GM12878 (cell line): ENCODE results near the gene PDPN. TPM values are rescaled to one million over a fixed set of nuclear protein-coding genes. Genes with fewer than 3 reads are reported as not detected.

Experiments
- ATAC-seq: fragments of 200-7000 bp; cut with Tn5 transposase; 3 replicates; pipeline ENCODE4 v1.9.1; 2020; ENCODE audit warnings: mild to moderate bottlenecking, moderate library complexity
- BruUV-seq: library from RNA; stranded (reverse); fragments of 400-500 nt; replicated peaks from 2 replicates; lab custom pipeline; 2021; lab: Mats Ljungman, UMichigan
- CTCF ChIA-PET: fragments of 300-600 bp; sonication (Branson Sonifier 250); formaldehyde crosslinking; extraction: SDS; loops from one replicate; lab custom pipeline; 2021; ENCODE audit warnings: inconsistent platforms; lab: Yijun Ruan, JAX
- POLR2A ChIA-PET: fragments of 350-600 bp; formaldehyde crosslinking; extraction: SDS; loops from one replicate; lab custom pipeline; 2021; ENCODE audit warnings: inconsistent platforms; lab: Charles Lee
- RAD21 ChIA-PET: fragments of 300-600 bp; sonication (Branson Sonifier 250); formaldehyde crosslinking; loops from one replicate; lab custom pipeline; 2023; ENCODE audit warnings: antibody characterized with exemption; ENCODE audit not compliant: unreplicated experiment; lab: Charles Lee
- SMC1A ChIA-PET: fragments of 300-600 bp; sonication (Branson Sonifier 250); formaldehyde crosslinking; loops from one replicate; lab custom pipeline; 2023; ENCODE audit not compliant: unreplicated experiment, uncharacterized antibody; lab: Charles Lee
- DNase-seq: peaks from one replicate; pipeline ENCODE4 v3.0.0-alpha.2; 2011; ENCODE audit warnings: low read depth, low spot score
- FAIRE-seq: peaks from 3 replicates; lab custom pipeline; 2011; peaks lifted over from hg19 to GRCh38; lab: Jason Lieb, UNC
- H2AFZ ChIP-seq: 2 replicates; pipeline ENCODE4 v1.6.0; 2011; ENCODE audit warnings: low read depth, low read length, control low read depth; ENCODE audit not compliant: control insufficient read depth
- H3K27ac ChIP-seq: 2 replicates; pipeline ENCODE4 v1.5.1; 2011; ENCODE audit warnings: control low read depth; ENCODE audit not compliant: control insufficient read depth, insufficient read depth
- H3K27me3 ChIP-seq, 2 experiments: replicated peaks in 1 of 2; 2 replicates each; pipeline versions ENCODE4 v1.6.0 to v1.6.1; 2011; ENCODE audit warnings: low read length in 1 of 2; ENCODE audit not compliant: control insufficient read depth in 2 of 2, insufficient read depth in 2 of 2
- H3K36me3 ChIP-seq, 2 experiments: 2 replicates each; pipeline ENCODE4 v1.5.1; 2011; ENCODE audit warnings: low read length in 1 of 2; ENCODE audit not compliant: control insufficient read depth in 2 of 2, insufficient read depth in 2 of 2
- H3K4me1 ChIP-seq: 2 replicates; pipeline ENCODE4 v1.6.1; 2011; ENCODE audit warnings: mild to moderate bottlenecking, low read length, moderate library complexity, mixed read lengths; ENCODE audit not compliant: control insufficient read depth, insufficient read depth
- H3K4me2 ChIP-seq: 2 replicates; pipeline ENCODE4 v1.6.0; 2011; ENCODE audit warnings: control low read depth; ENCODE audit not compliant: control insufficient read depth, insufficient read depth
- H3K4me3 ChIP-seq: fragments of 200-600 bp; sonication (generic); 2 replicates; pipeline ENCODE4 v1.5.1; 2016
- H3K79me2 ChIP-seq: 2 replicates; pipeline ENCODE4 v1.6.0; 2011; ENCODE audit warnings: low read length; ENCODE audit not compliant: control insufficient read depth, insufficient read depth
- H3K9ac ChIP-seq: 2 replicates; pipeline ENCODE4 v1.8.0; 2011; ENCODE audit warnings: low read length, control low read depth, mixed read lengths; ENCODE audit not compliant: control insufficient read depth, insufficient read depth
- H3K9me3 ChIP-seq: replicated peaks from 3 replicates; pipeline ENCODE4 v1.5.1; 2011; ENCODE audit warnings: mild to moderate bottlenecking, low read length; ENCODE audit not compliant: control insufficient read depth, insufficient read depth
- H4K20me1 ChIP-seq: 2 replicates; pipeline ENCODE4 v1.6.0; 2011; ENCODE audit not compliant: control insufficient read depth, insufficient read depth
- ASH2L ChIP-seq: fragments of 300-600, 200-600 bp; sonication (generic); IDR thresholded peaks from 2 replicates; pipeline ENCODE4 v1.6.1; 2017; ENCODE audit warnings: low read depth, mild to moderate bottlenecking, borderline replicate concordance
- ATF2 ChIP-seq: IDR thresholded peaks from 2 replicates; pipeline ENCODE4 v1.6.1; 2012; ENCODE audit warnings: low read length, inconsistent platforms
- ETV6 ChIP-seq, 2 experiments: fragments of 450-650 bp in 1 of 2; IDR thresholded peaks in 1 of 2; conservative IDR thresholded peaks in 1 of 2; 2 replicates each; pipeline ENCODE4 v1.6.1; 2014; ENCODE audit warnings: antibody characterized with exemption in 1 of 2, borderline replicate concordance in 1 of 2, low read depth in 1 of 2, mild to moderate bottlenecking in 1 of 2, moderate library complexity in 1 of 2
- GATAD2B ChIP-seq: fragments of 450-650 bp; conservative IDR thresholded peaks from 2 replicates; pipeline ENCODE4 v1.6.1; 2017; ENCODE audit warnings: low read depth, mild to moderate bottlenecking, moderate library complexity
- HDAC2 ChIP-seq: fragments of 200-600 bp; sonication (generic); IDR thresholded peaks from 2 replicates; pipeline ENCODE4 v1.6.1; 2017
- MTA2 ChIP-seq: fragments of 450-650 bp; IDR thresholded peaks from 2 replicates; pipeline ENCODE4 v1.6.1; 2016; ENCODE audit warnings: low read depth, mild to moderate bottlenecking, moderate library complexity
- PAX8 ChIP-seq: fragments of 450-650 bp; IDR thresholded peaks from 2 replicates; pipeline ENCODE4 v1.6.1; 2017; ENCODE audit warnings: mild to moderate bottlenecking, moderate library complexity
- RCOR1 ChIP-seq: conservative IDR thresholded peaks from 2 replicates; pipeline ENCODE4 v1.6.1; 2012; ENCODE audit warnings: low read depth, low read length, improper control_type of control experiment
- SIX5 ChIP-seq: IDR thresholded peaks from 2 replicates; pipeline ENCODE4 v1.6.1; 2011; ENCODE audit warnings: mild to moderate bottlenecking, low read depth, low read length, moderate library complexity; ENCODE audit not compliant: severe bottlenecking
- SREBF1 ChIP-seq: IDR thresholded peaks from 2 replicates; pipeline ENCODE4 v1.6.1; 2012; ENCODE audit warnings: mild to moderate bottlenecking, low read length
- STAT1 ChIP-seq: fragments of 450-650 bp; conservative IDR thresholded peaks from 2 replicates; pipeline ENCODE4 v1.6.1; 2014; ENCODE audit warnings: antibody characterized with exemption, mild to moderate bottlenecking
- SUPT20H ChIP-seq: IDR thresholded peaks from 2 replicates; pipeline ENCODE4 v1.6.1; 2011; ENCODE audit warnings: low read depth, mild to moderate bottlenecking, low read length, moderate library complexity, borderline replicate concordance; ENCODE audit not compliant: control insufficient read depth
- USF1 ChIP-seq: IDR thresholded peaks from 2 replicates; pipeline ENCODE4 v1.6.1; 2011; ENCODE audit warnings: borderline replicate concordance, low read depth, mild to moderate bottlenecking, moderate library complexity, mixed read lengths, low read length; ENCODE audit not compliant: insufficient read depth; ENCODE audit errors: extremely low read length
- USF2 ChIP-seq: IDR thresholded peaks from 2 replicates; pipeline ENCODE4 v1.6.1; 2011; ENCODE audit warnings: low read depth, low read length, improper control_type of control experiment, borderline replicate concordance
- ZBED1 ChIP-seq: IDR thresholded peaks from 2 replicates; pipeline ENCODE4 v1.6.1; 2016; ENCODE audit warnings: borderline replicate concordance
- WGBS: methylation state at CpG from one replicate; pipeline ENCODE4 v1.1.6; 2016; ENCODE audit warnings: low lambda C conversion rate; ENCODE audit not compliant: insufficient replicate concordance, insufficient coverage; ENCODE audit errors: missing lambda C conversion rate; 5-methylcytosine and 5-hydroxymethylcytosine counted together
- in situ Hi-C: fragments of 300-500 bp; cut with MboI; formaldehyde crosslinking; loops from 9 replicates; pipeline ENCODE4 v1.14.3; 2018; ENCODE audit warnings: mixed read lengths
- intact Hi-C: fragments of 100-400 bp; cut with micrococcal nuclease; formaldehyde crosslinking; loops from one replicate; pipeline ENCODE4 v1.14.2; 2022; ENCODE audit not compliant: unreplicated experiment
- polyA plus RNA-seq, 11 experiments: library from polyadenylated mRNA; depleted of rRNA in 4 of 11; unstranded in 6 of 11; stranded (reverse) in 5 of 11; fragments of >200 nt; fragmentation: Nextera tagmentation in 4 of 11; fragmentation: Illumina TruSeq in 1 of 11; extraction: Ambion mirVana in 4 of 11; extraction: Trizol in 1 of 11; gene quantifications; 1 replicate in 1 of 11; 2 replicates in 10 of 11; pipeline versions ENCODE4 v1.2.1 to v1.2.3, GENCODE V29; 2011 to 2016; ENCODE audit warnings: inconsistent platforms in 2 of 11, missing spikeins in 2 of 11, low read depth in 1 of 11
- total RNA-seq, 4 experiments: library from RNA; depleted of rRNA in 3 of 4; stranded (reverse); fragments of >200 nt in 3 of 4; fragmentation: Illumina TruSeq in 1 of 4; extraction: Trizol in 1 of 4; gene quantifications; 2 replicates each; pipeline versions ENCODE4 v1.2.1 to v1.2.3, GENCODE V29; 2013 to 2021
- TF ChIP-seq, protein P1 (sequence below): IDR thresholded peaks from 2 replicates; pipeline ENCODE4 v1.6.1; 2011; ENCODE audit warnings: low read depth, mild to moderate bottlenecking, low read length, moderate library complexity, borderline replicate concordance; ENCODE audit errors: extremely low read depth

Gene PDPN
- total and polyA plus RNA-seq, 10 of the 15 experiments (the other 5 are each of a cell fraction or from before 2014, with no cell fraction given), result 0.21 TPM; not detected in 9

DNA sequence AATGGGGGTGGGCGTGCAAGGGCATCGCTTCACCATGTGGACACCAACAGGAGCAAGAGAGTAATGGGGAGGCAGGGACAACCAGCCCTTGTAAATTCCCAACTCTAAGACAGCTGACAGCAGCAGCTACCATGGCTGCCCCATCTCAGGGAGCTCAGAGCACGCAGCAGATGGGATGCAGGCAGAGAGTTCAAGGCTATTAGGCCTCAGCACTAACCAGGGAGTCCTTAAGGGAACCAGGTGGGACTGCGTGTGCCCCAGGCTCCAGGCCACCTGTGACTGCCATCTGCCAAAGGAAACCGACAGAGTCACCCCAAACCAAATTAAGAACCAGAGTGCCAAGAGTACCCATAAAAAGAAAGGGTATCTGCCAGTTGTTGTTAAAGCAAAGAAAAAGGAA, 82.7 kb downstream of the PDPN start:
- Histone ChIP-seq H3K36me3 (no peaks in the 10 kb centered on the region), H2AFZ (peak overlapping the region; percentile 55), H3K27me3 (no peaks in the 10 kb centered on the region), H3K4me3 (no peak overlapping the region), H3K27ac (no peak overlapping the region), H3K4me1 (peaks cover 23% of the 10 kb centered on the region), H3K9me3 (no peaks in the 10 kb centered on the region), H3K9ac (no peak overlapping the region), H3K79me2 (no peaks in the 10 kb centered on the region), H4K20me1 (no peaks in the 10 kb centered on the region), H3K4me2 (0 out of 2 replicates have a peak overlapping the region, but pooled peaks have one; percentile 4)
- intact Hi-C loops (loop anchor here (5.0 kb wide), 1 partner anchor 36 kb away; the partner anchor contains the start of gene PRDM2), in situ Hi-C loops (loop anchor here (5.0 to 10.0 kb wide), 2 partner anchors 61 to 138 kb away; no protein-coding TSS in a partner anchor)
- DNase-seq (no peak), ATAC-seq (peak; percentile 19; the same call in 2 of the 3 replicates), FAIRE-seq (no peak)
- no TSS peak for BruUV-seq
- 77% methylated on average over 5 of the region's 5 CpGs for WGBS
- CTCF ChIA-PET, result interaction anchor here (0.6 to 5.8 kb wide), 20 partner anchors 9 to 545 kb away, joined by 3 to 88 read pairs (median 5); no protein-coding TSS in a partner anchor
- SMC1A ChIA-PET, result interaction anchor here (0.8 to 9.1 kb wide), 14 partner anchors 21 to 159 kb away, joined by 3 to 121 read pairs (median 4); no protein-coding TSS in a partner anchor
- RAD21 ChIA-PET, result interaction anchor here (1.0 to 5.6 kb wide), 7 partner anchors 47 to 294 kb away, joined by 3 to 50 read pairs (median 6); no protein-coding TSS in a partner anchor
- POLR2A ChIA-PET, result interaction anchor here (1.0 to 1.3 kb wide), 2 partner anchors 60 to 90 kb away, joined by 3 to 8 read pairs; no protein-coding TSS in a partner anchor
- TF ChIP-seq USF1, result no peak
- no peak for TF ChIP-seq MTA2
- TF ChIP-seq ASH2L, result no peak
- no peak for TF ChIP-seq RCOR1
- no peak for TF ChIP-seq PAX8
- no peak for TF ChIP-seq ZBED1
- TF ChIP-seq ETV6 (conservative IDR thresholded peaks at IDR 0.05 in 1 of 2, IDR thresholded peaks at IDR 0.05 in 1 of 2; ENCODE audit: borderline replicate concordance in 1 of 2, low read depth in 1 of 2), result no peak
- TF ChIP-seq USF2, result no peak
- no peak for TF ChIP-seq STAT1
- no peak for TF ChIP-seq HDAC2
- TF ChIP-seq GATAD2B, result no peak
- TF ChIP-seq SUPT20H, result no peak
- no peak for TF ChIP-seq SIX5
- TF ChIP-seq ATF2, result no peak
- no peak for TF ChIP-seq SREBF1
- TF ChIP-seq, protein P1, sequence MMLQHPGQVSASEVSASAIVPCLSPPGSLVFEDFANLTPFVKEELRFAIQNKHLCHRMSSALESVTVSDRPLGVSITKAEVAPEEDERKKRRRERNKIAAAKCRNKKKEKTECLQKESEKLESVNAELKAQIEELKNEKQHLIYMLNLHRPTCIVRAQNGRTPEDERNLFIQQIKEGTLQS, result no peak
